ENCODE data around the gene ASCL2.

GRCh38 chr11:2280208-2280607, 9.8 kb upstream of the ASCL2 start:
- TF ChIP-seq CTCF (IDR thresholded peaks at IDR 0.05) (no peak), EP300 (IDR thresholded peaks at IDR 0.05; ENCODE audit: low read depth) (no peak), POLR2A (IDR thresholded peaks at IDR 0.05) (no peak)
